ENCODE results near the gene LASP1NB.
"Not testable (repeated sequence)": the region's sequence is repeated elsewhere in the genome, so short reads cannot be mapped to it uniquely, and the experiment has no call there.

Gene LASP1NB

GRCh38 chr17:38942696-38943334 lies 17.4 kb downstream of the LASP1NB start:
- Histone ChIP-seq H3K4me3 (no peak overlapping the region), H3K27ac (no peak overlapping the region), H3K9me3 (no peaks in the 10 kb centered on the region), H3K4me1 (no peaks in the 10 kb centered on the region), H3K9ac (ENCODE audit: low read depth in 2 of 2, low read length in 2 of 2) (no peak overlapping the region), H3K27me3 (no peaks in the 10 kb centered on the region), H3K36me3 (no peaks in the 10 kb centered on the region)
- intact Hi-C loops (cut with DNase I): no loop called here
- no peak for DNase-seq
- TF ChIP-seq, protein P1, sequence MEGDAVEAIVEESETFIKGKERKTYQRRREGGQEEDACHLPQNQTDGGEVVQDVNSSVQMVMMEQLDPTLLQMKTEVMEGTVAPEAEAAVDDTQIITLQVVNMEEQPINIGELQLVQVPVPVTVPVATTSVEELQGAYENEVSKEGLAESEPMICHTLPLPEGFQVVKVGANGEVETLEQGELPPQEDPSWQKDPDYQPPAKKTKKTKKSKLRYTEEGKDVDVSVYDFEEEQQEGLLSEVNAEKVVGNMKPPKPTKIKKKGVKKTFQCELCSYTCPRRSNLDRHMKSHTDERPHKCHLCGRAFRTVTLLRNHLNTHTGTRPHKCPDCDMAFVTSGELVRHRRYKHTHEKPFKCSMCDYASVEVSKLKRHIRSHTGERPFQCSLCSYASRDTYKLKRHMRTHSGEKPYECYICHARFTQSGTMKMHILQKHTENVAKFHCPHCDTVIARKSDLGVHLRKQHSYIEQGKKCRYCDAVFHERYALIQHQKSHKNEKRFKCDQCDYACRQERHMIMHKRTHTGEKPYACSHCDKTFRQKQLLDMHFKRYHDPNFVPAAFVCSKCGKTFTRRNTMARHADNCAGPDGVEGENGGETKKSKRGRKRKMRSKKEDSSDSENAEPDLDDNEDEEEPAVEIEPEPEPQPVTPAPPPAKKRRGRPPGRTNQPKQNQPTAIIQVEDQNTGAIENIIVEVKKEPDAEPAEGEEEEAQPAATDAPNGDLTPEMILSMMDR (IDR thresholded peaks at IDR 0.05): no peak

DNA sequence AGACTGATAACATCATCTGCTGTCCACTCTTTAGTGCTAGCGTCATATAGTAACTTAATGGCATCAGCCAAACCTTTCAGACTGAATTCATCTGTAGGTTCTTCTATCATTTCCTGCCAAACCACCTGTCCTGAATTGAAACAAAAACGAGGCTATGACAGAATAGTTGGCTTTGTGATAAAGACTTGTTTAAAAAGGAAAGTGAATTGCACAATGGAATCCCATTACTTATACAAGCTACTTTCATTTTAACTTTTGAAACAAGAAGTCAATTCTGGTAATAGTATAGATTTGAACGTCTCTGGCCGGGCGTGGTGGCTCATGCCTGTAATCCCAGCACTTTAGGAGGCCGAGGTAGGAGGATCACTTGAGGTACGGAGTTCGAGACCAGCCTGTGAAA lies 18.2 kb downstream of the LASP1NB start:
- Histone ChIP-seq H3K4me3 (no peak overlapping the region), H3K27ac (no peak overlapping the region), H3K4me1 (no peaks in the 10 kb centered on the region), H3K27me3 (no peaks in the 10 kb centered on the region), H3K9me3 (no peaks in the 10 kb centered on the region), H3K36me3 (no peaks in the 10 kb centered on the region), H3K9ac (ENCODE audit: low read depth in 2 of 2, low read length in 2 of 2) (no peak overlapping the region)
- TF ChIP-seq, protein P1 (IDR thresholded peaks at IDR 0.05): no peak
- no peak for DNase-seq
- intact Hi-C loops (cut with DNase I): no loop called here

DNA sequence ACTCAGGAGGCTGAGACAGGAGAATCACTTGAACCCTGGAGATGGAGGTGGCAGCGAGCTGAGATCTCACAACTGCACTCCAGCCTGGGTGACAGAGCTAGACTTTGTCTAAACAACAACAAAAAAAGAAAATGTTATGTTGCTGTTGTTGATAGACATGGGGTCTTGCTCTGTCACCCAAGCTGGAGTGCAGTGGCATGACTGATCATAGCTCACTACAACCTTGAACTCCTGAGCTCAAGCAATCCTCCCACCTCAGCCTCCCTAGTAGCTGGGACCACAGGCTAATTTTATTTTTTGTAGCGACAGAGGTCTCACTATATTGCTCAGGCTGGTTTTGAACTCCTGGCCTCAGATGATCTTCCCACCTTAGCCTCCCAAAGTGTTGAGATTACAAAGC lies 21.8 kb downstream of the LASP1NB start:
- H3K4me3 ChIP-seq: no peak overlapping the region
- no peak overlapping the region for H3K27ac ChIP-seq
- no peaks in the 10 kb centered on the region for H3K27me3 ChIP-seq
- TF ChIP-seq, protein P1 (IDR thresholded peaks at IDR 0.05): no peak
- H3K9ac ChIP-seq (ENCODE audit: low read depth in 2 of 2, low read length in 2 of 2): no peak overlapping the region
- no peaks in the 10 kb centered on the region for H3K9me3 ChIP-seq
- intact Hi-C loops (cut with DNase I): no loop called here
- no peaks in the 10 kb centered on the region for H3K36me3 ChIP-seq
- no peaks in the 10 kb centered on the region for H3K4me1 ChIP-seq
- DNase-seq: no peak

- H3K27me3 ChIP-seq; DNase-seq; H3K4me3 ChIP-seq; H3K27ac ChIP-seq; H3K36me3 ChIP-seq; intact Hi-C loops (cut with DNase I); H3K9ac ChIP-seq (ENCODE audit: low read depth in 2 of 2, low read length in 2 of 2); H3K4me1 ChIP-seq; H3K9me3 ChIP-seq: not testable (repeated sequence)
These were observed 28.4 kb downstream of the LASP1NB start for GRCh38 chr17:38953800-38954199.

GRCh38 chr17:38958326-38958725 lies 32.9 kb downstream of the LASP1NB start:
- H3K9me3 ChIP-seq: no peaks in the 10 kb centered on the region
- intact Hi-C loops (cut with DNase I): no loop called here
- no peaks in the 10 kb centered on the region for H3K27me3 ChIP-seq
- DNase-seq: no peak
- no peaks in the 10 kb centered on the region for H3K4me1 ChIP-seq
- H3K9ac ChIP-seq (ENCODE audit: low read depth in 2 of 2, low read length in 2 of 2): no peak overlapping the region
- TF ChIP-seq, protein P1 (IDR thresholded peaks at IDR 0.05): no peak
- no peak overlapping the region for H3K27ac ChIP-seq
- H3K4me3 ChIP-seq: no peak overlapping the region
- H3K36me3 ChIP-seq: no peaks in the 10 kb centered on the region

DNA sequence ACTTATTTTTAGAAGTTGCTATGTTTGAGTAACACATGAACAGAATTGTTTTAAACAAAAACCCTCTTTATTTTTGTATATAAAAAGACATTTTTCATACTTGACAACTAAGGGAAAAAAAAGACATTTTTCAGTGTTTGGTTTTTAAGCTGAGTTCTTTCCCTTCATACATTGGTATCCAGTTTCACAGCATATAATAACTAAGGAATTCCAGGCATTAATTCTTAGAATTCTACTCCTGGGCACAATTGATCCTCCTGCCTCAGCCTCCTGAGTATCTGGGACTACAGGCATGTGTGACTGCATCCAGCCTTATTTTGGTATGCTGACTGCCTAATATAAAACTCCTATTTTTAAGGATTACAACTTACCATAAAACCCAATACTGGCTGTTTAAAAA lies 33.3 kb downstream of the LASP1NB start:
- no peak overlapping the region for H3K4me3 ChIP-seq
- intact Hi-C loops (cut with DNase I): no loop called here
- TF ChIP-seq, protein P1 (IDR thresholded peaks at IDR 0.05): no peak
- H3K9me3 ChIP-seq: no peaks in the 10 kb centered on the region
- DNase-seq: no peak
- H3K9ac ChIP-seq (ENCODE audit: low read depth in 2 of 2, low read length in 2 of 2): no peak overlapping the region
- no peaks in the 10 kb centered on the region for H3K27me3 ChIP-seq
- no peaks in the 10 kb centered on the region for H3K36me3 ChIP-seq
- H3K4me1 ChIP-seq: no peaks in the 10 kb centered on the region
- no peak overlapping the region for H3K27ac ChIP-seq
